ENCODE results near the gene PF4V1. TPM values are rescaled to one million over a fixed set of nuclear protein-coding genes. Genes with fewer than 3 reads are reported as not detected.

PF4V1 gene
- total RNA-seq, 2 experiments from 2014 or later = not detected

DNA sequence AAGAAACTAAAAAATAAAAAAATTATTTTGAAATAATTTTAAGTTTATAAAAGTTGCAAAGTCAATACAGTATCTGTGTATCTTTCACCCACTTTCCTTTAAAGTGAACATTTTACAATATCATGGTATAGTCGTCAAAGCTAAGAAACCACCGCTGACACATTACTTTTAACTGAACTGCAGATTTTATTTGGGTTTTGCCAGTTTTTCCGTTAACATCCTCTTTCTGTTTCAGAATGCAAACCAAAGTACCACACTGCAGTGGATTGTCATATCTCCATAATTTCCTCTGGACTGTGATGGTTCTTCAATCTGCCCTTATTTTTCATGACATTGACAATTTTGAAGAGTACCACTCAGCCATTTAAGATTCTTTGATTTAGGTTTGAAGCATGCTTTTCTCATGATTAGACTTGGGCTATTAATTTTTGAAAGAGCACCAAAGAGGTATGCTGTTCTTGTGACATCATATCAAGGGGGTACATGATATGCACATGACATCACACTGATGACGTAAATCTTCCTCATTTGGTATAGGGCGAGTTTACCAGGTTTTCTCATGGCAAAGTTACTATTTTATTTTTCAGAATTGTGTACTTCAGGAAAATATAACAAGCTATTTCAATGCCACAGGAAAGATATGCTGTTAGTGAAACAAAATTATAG, 12.5 kb downstream of the PF4V1 start:
- H3K4me1 Mint-ChIP-seq = no peaks in the 10 kb centered on the region
- POLR2A ChIA-PET = no interaction called here
- intact Hi-C loops (cut with DNase I, micrococcal nuclease) = loop anchor here in 1 of 2 experiments (10.0 kb wide), 1 partner anchor 201 kb away; no protein-coding TSS in a partner anchor
- peaks cover 24% of the 10 kb centered on the region for H3K27me3 Mint-ChIP-seq
- no peaks in the 10 kb centered on the region for H3K36me3 Mint-ChIP-seq (ENCODE audit: low read depth)
- no peak overlapping the region for H3K27ac Mint-ChIP-seq
- ATAC-seq (no peak), DNase-seq (no peak)
- CTCF ChIA-PET = interaction anchor here (1.0 kb wide), 1 partner anchor 32 kb away, joined by 3 read pairs; no protein-coding TSS in a partner anchor
- no peak overlapping the region for H3K4me3 Mint-ChIP-seq
- H3K9me3 Mint-ChIP-seq (ENCODE audit: low read depth) = no peaks in the 10 kb centered on the region

DNA sequence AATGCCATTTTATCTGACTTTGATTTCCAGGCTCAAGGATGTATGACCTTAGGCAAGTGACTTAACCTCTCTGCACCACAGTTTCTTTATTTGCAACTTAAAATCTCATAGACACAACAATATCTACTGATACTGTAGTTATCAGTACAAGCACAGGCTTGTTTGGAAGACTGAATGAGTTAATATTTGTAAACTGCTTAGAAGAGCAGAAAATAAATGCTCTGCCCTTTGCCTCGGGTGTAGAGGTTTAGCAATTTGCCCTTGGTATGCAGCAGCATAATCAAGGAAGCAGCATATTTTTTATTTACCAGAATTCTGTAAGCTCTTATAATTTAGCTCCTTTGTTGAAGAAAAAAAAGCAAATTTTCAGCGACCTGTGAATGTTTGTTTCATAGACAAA, 13.2 kb downstream of the PF4V1 start:
- Mint-ChIP-seq H3K9me3 (ENCODE audit: low read depth) (no peaks in the 10 kb centered on the region), H3K36me3 (ENCODE audit: low read depth) (no peaks in the 10 kb centered on the region), H3K27me3 (peaks cover 26% of the 10 kb centered on the region), H3K4me3 (no peak overlapping the region), H3K27ac (no peak overlapping the region), H3K4me1 (no peaks in the 10 kb centered on the region)
- POLR2A ChIA-PET = no interaction called here
- CTCF ChIA-PET = no interaction called here
- DNase-seq (no peak), ATAC-seq (no peak)
- intact Hi-C loops (cut with DNase I, micrococcal nuclease) = loop anchor here in 1 of 2 experiments (10.0 kb wide), 1 partner anchor 201 kb away; no protein-coding TSS in a partner anchor

DNA sequence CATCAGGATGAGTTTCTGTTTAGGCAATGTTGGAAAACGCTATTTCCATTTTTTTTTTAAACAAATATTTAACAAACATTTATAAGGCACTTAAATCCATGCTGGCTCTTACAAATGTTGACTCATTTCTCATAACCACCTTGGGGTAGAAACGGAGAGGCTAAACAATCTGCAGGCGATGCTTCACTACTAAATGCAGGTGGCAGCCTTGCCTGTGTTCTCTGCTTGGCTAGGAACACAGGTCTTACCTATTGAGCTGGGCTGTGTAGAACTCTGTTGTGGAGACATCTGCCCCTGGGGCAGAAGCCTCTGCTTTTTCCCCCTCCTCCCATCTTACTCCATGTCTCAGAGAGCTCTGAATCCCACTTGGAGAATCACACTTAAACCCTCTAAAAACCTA, 14.7 kb downstream of the PF4V1 start:
- ChIA-PET CTCF (no interaction called here), POLR2A (no interaction called here)
- intact Hi-C loops (cut with DNase I, micrococcal nuclease) = loop anchor here in 1 of 2 experiments (10.0 kb wide), 1 partner anchor 203 kb away; no protein-coding TSS in a partner anchor
- Mint-ChIP-seq H3K36me3 (ENCODE audit: low read depth) (no peaks in the 10 kb centered on the region), H3K9me3 (ENCODE audit: low read depth) (no peaks in the 10 kb centered on the region), H3K27ac (no peak overlapping the region), H3K27me3 (peaks cover 28% of the 10 kb centered on the region), H3K4me3 (no peak overlapping the region), H3K4me1 (no peaks in the 10 kb centered on the region)
- ATAC-seq = no peak
- DNase-seq = no peak

DNA sequence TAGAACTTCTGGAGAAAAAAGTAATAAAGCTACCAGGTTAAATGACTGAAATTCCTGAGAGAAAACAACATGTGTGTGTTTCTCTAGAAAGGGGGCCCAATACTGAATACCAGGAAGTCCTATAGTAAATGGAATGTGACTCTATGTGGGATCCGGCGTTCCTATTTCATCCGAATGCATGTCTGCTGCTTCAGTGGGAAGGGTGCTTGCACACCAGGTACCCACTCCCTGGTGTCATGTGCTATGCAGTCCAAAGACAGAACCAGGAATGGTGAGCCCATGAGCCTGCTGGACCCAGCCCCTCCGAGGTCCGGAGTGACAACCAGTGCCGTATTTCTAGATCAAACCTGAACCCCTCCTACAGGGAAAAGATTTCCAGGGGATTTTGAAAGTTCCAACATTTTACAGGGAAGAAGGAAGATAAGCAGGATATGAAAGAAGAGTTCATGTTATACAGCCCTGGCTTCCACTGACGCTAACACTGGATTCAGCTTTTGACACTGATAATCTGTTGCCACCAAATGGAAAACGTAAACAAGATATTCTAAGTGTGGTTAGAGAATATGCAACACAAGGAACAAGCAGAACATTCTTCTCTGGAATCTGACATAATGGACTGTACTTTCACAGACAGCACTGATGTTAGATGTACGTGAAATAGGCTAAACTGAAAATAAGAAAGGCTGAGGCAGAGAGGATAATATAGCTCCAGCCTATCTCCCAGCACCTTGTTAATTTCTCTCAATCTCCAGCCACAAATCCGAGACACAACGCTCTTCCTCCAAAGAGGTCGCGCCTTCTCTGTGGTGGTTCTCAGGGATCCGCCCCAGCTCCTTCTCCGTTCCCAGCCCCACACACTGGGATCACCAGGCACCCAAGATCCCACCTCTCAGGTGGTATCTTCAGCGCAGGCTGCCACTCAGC, 15.4 kb downstream of the PF4V1 start:
- no peak overlapping the region for H3K4me3 Mint-ChIP-seq
- ATAC-seq (no peak), DNase-seq (no peak)
- no peak overlapping the region for H3K27ac Mint-ChIP-seq
- POLR2A ChIA-PET = no interaction called here
- no peaks in the 10 kb centered on the region for H3K4me1 Mint-ChIP-seq
- H3K36me3 Mint-ChIP-seq (ENCODE audit: low read depth) = no peaks in the 10 kb centered on the region
- intact Hi-C loops (cut with DNase I, micrococcal nuclease) = loop anchor here in 1 of 2 experiments (10.0 kb wide), 1 partner anchor 204 kb away; no protein-coding TSS in a partner anchor
- H3K27me3 Mint-ChIP-seq = peaks cover 29% of the 10 kb centered on the region
- H3K9me3 Mint-ChIP-seq (ENCODE audit: low read depth) = no peaks in the 10 kb centered on the region
- CTCF ChIA-PET = no interaction called here

DNA sequence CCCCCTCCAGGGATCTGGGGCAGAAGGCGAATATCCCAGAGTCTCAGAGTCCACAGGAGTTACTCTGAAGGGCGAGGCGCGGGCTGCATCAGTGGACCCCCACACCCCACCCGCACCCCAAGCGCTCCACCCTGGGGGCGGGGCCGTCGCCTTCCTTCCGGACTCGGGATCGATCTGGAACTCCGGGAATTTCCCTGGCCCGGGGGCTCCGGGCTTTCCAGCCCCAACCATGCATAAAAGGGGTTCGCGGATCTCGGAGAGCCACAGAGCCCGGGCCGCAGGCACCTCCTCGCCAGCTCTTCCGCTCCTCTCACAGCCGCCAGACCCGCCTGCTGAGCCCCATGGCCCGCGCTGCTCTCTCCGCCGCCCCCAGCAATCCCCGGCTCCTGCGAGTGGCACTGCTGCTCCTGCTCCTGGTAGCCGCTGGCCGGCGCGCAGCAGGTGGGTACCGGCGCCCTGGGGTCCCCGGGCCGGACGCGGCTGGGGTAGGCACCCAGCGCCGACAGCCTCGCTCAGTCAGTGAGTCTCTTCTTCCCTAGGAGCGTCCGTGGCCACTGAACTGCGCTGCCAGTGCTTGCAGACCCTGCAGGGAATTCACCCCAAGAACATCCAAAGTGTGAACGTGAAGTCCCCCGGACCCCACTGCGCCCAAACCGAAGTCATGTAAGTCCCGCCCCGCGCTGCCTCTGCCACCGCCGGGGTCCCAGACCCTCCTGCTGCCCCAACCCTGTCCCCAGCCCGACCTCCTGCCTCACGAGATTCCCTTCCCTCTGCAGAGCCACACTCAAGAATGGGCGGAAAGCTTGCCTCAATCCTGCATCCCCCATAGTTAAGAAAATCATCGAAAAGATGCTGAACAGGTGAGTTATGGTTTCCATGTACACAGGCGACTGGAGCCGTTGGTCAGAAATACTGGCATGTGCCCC, 16.3 kb downstream of the PF4V1 start, which contains the start of gene CXCL1:
Gene CXCL1 (plus strand): TSS at position 264 of the 926 bp plus-strand sequence. CDS start 78 bp downstream, at position 342.
- peak within 1 kb of the TSS; percentile 32 for H3K4me3 Mint-ChIP-seq

DNA sequence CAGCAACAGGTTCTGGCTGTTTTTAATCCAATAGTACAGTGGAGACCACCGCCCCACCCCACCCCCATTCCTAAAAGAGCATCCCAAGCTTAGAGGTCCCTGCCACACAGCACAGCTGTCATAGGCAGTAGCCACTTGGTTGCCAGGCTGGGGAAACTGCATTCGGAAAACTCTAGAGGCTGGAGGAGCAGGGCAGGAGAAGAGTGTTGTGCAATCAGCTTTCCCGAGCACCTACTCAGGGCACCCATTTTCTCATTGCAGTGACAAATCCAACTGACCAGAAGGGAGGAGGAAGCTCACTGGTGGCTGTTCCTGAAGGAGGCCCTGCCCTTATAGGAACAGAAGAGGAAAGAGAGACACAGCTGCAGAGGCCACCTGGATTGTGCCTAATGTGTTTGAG, 17.2 kb downstream of the PF4V1 start:
- no peaks in the 10 kb centered on the region for H3K4me1 Mint-ChIP-seq
- CTCF ChIA-PET = no interaction called here
- H3K36me3 Mint-ChIP-seq (ENCODE audit: low read depth) = no peaks in the 10 kb centered on the region
- H3K4me3 Mint-ChIP-seq = no peak overlapping the region
- POLR2A ChIA-PET = no interaction called here
- intact Hi-C loops (cut with DNase I, micrococcal nuclease) = no loop called here
- peaks cover 27% of the 10 kb centered on the region for H3K27me3 Mint-ChIP-seq
- H3K27ac Mint-ChIP-seq = no peak overlapping the region
- no peak for ATAC-seq
- no peak for DNase-seq
- H3K9me3 Mint-ChIP-seq (ENCODE audit: low read depth) = no peaks in the 10 kb centered on the region

More for the DNA sequence above, 16.3 kb downstream of the PF4V1 start, which contains the start of gene CXCL1:
- no peaks in the 10 kb centered on the region for H3K9me3 Mint-ChIP-seq (ENCODE audit: low read depth)
- H3K4me1 Mint-ChIP-seq = no peaks in the 10 kb centered on the region
- no peak for ATAC-seq
- H3K36me3 Mint-ChIP-seq (ENCODE audit: low read depth) = no peaks in the 10 kb centered on the region
- peak; percentile 16 for DNase-seq
- POLR2A ChIA-PET = no interaction called here
- peaks cover 29% of the 10 kb centered on the region for H3K27me3 Mint-ChIP-seq
- intact Hi-C loops (cut with DNase I, micrococcal nuclease) = loop anchor here in 1 of 2 experiments (10.0 kb wide), 1 partner anchor 205 kb away; no protein-coding TSS in a partner anchor
- no peak within 1 kb of the TSS for H3K27ac Mint-ChIP-seq
- CTCF ChIA-PET = no interaction called here

GRCh38 chr4:73870768-73871167, 17.7 kb downstream of the PF4V1 start:
- POLR2A ChIA-PET = no interaction called here
- DNase-seq (no peak), ATAC-seq (no peak)
- no peak overlapping the region for H3K27ac Mint-ChIP-seq
- H3K36me3 Mint-ChIP-seq (ENCODE audit: low read depth) = no peaks in the 10 kb centered on the region
- CTCF ChIA-PET = no interaction called here
- H3K4me3 Mint-ChIP-seq = no peak overlapping the region
- H3K27me3 Mint-ChIP-seq = peaks cover 24% of the 10 kb centered on the region
- no peaks in the 10 kb centered on the region for H3K9me3 Mint-ChIP-seq (ENCODE audit: low read depth)
- H3K4me1 Mint-ChIP-seq = no peaks in the 10 kb centered on the region
- intact Hi-C loops (cut with DNase I, micrococcal nuclease) = no loop called here

- Mint-ChIP-seq H3K27ac (no peak overlapping the region), H3K4me1 (no peaks in the 10 kb centered on the region), H3K9me3 (ENCODE audit: low read depth) (no peaks in the 10 kb centered on the region), H3K27me3 (peaks cover 23% of the 10 kb centered on the region), H3K36me3 (ENCODE audit: low read depth) (no peaks in the 10 kb centered on the region), H3K4me3 (no peak overlapping the region)
- POLR2A ChIA-PET = no interaction called here
- ATAC-seq = no peak
- CTCF ChIA-PET = no interaction called here
- intact Hi-C loops (cut with DNase I, micrococcal nuclease) = no loop called here
- DNase-seq = no peak
Measured at GRCh38 chr4:73871511-73872310, 18.6 kb downstream of the PF4V1 start.

GRCh38 chr4:73872316-73873108, 19.4 kb downstream of the PF4V1 start:
- POLR2A ChIA-PET = no interaction called here
- H3K4me1 Mint-ChIP-seq = no peaks in the 10 kb centered on the region
- CTCF ChIA-PET = interaction anchor here (0.6 kb wide), 1 partner anchor 601 kb away, joined by 3 read pairs; no protein-coding TSS in a partner anchor
- no peaks in the 10 kb centered on the region for H3K36me3 Mint-ChIP-seq (ENCODE audit: low read depth)
- intact Hi-C loops (cut with DNase I, micrococcal nuclease) = no loop called here
- no peak for DNase-seq
- ATAC-seq = no peak
- H3K27me3 Mint-ChIP-seq = peaks cover 22% of the 10 kb centered on the region
- no peaks in the 10 kb centered on the region for H3K9me3 Mint-ChIP-seq (ENCODE audit: low read depth)
- no peak overlapping the region for H3K4me3 Mint-ChIP-seq
- no peak overlapping the region for H3K27ac Mint-ChIP-seq

GRCh38 chr4:73874386-73874785, 21.3 kb downstream of the PF4V1 start:
- POLR2A ChIA-PET = no interaction called here
- peaks cover 10% of the 10 kb centered on the region for H3K27me3 Mint-ChIP-seq
- H3K36me3 Mint-ChIP-seq (ENCODE audit: low read depth) = no peaks in the 10 kb centered on the region
- no peaks in the 10 kb centered on the region for H3K9me3 Mint-ChIP-seq (ENCODE audit: low read depth)
- no peak overlapping the region for H3K27ac Mint-ChIP-seq
- H3K4me1 Mint-ChIP-seq = no peaks in the 10 kb centered on the region
- DNase-seq (no peak), ATAC-seq (no peak)
- H3K4me3 Mint-ChIP-seq = no peak overlapping the region
- CTCF ChIA-PET = no interaction called here
- intact Hi-C loops (cut with DNase I, micrococcal nuclease) = no loop called here
